Lower lobe of right lung (tissue), 2 donors: Measurements from ENCODE around the gene CNTNAP4. TPM values are rescaled to one million over a fixed set of nuclear protein-coding genes. Genes with fewer than 3 reads are reported as not detected.

Experiments used
- ATAC-seq, 2 donors: fragments of 200-7000 bp; cut with Tn5 transposase; one replicate each; pipeline ENCODE4 v1.9.1; 2020 to 2022; ENCODE audit warnings: mild to moderate bottlenecking in 2 of 2, moderate library complexity in 2 of 2
- DNase-seq: peaks from one replicate; pipeline ENCODE4 v3.0.0-alpha.2; 2020
- H3K27ac ChIP-seq: fragments of 200-600 bp; one replicate; pipeline ENCODE4 v1.8.0; 2022
- H3K27me3 ChIP-seq: fragments of 200-600 bp; one replicate; pipeline ENCODE4 v1.8.0; 2022; ENCODE audit warnings: low read depth
- H3K36me3 ChIP-seq: fragments of 200-600 bp; one replicate; pipeline ENCODE4 v1.8.0; 2022; ENCODE audit warnings: mild to moderate bottlenecking
- H3K4me1 ChIP-seq: fragments of 200-600 bp; one replicate; pipeline ENCODE4 v1.8.0; 2022
- H3K4me3 ChIP-seq: fragments of 200-600 bp; one replicate; pipeline ENCODE4 v1.8.0; 2022; ENCODE audit warnings: mild to moderate bottlenecking
- H3K9me3 ChIP-seq: fragments of 200-600 bp; one replicate; pipeline ENCODE4 v1.8.0; 2022
- intact Hi-C: fragments of 100-400 bp; cut with DNase I; formaldehyde crosslinking; loops from one replicate; pipeline ENCODE4 v1.11.0; 2022
- total RNA-seq: library from RNA; stranded (reverse); fragmentation: NEBNext Ultra II Directional; extraction: Animal tissue kit (Norgen Biotek cat#: 25700); gene quantifications from one replicate; pipeline ENCODE4 v1.2.1, GENCODE V29; 2021
- TF ChIP-seq, protein P1 (sequence below): fragments of 200-600 bp; IDR thresholded peaks from one replicate; pipeline ENCODE4 v1.8.0; 2022; ENCODE audit warnings: antibody characterized with exemption, mild to moderate bottlenecking
- donor health status: DM: no; HTN: yes; CAD: no; lungs with severe emphysema.

CNTNAP4 gene
- total RNA-seq, 1 donor from 2014 or later, result not detected

DNA sequence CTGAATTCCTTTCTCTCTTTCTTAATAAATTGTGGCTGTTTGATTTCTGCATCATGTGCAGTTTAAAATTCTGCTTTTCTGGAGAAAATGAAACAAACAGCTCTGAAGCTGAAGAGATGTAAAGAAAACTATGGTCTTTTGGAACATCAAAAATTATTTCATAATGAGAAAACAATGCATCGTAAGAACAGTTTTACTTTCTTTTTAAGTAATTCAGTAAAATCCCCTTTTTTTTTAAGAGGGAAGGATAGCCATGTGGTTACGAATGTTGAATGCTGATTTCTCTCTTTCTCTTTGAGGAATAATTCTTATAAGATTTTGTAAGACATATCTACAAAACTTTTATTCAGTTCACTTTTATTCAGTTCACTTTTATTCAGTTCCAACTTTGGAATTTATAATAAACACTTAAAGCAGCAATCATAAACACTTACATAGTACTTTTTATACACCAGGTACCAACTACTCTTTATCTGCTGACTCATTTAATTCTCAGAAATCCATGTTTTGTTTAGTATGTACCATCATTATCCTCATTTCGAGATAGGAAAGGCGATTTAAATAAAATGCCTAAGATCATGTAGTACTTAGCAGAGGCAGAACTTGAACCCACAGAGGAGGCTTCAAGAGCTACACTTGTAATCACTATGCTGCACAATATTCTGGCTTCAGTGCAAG lies 26.6 kb downstream of the CNTNAP4 start:
- Histone ChIP-seq H3K9me3 (no peaks in the 10 kb centered on the region), H3K4me1 (no peaks in the 10 kb centered on the region), H3K27me3 (no peaks in the 10 kb centered on the region), H3K27ac (no peak overlapping the region), H3K36me3 (no peaks in the 10 kb centered on the region), H3K4me3 (no peak overlapping the region)
- intact Hi-C loops, result no loop called here
- DNase-seq, result no peak
- ATAC-seq, result no peak
- TF ChIP-seq, protein P1, sequence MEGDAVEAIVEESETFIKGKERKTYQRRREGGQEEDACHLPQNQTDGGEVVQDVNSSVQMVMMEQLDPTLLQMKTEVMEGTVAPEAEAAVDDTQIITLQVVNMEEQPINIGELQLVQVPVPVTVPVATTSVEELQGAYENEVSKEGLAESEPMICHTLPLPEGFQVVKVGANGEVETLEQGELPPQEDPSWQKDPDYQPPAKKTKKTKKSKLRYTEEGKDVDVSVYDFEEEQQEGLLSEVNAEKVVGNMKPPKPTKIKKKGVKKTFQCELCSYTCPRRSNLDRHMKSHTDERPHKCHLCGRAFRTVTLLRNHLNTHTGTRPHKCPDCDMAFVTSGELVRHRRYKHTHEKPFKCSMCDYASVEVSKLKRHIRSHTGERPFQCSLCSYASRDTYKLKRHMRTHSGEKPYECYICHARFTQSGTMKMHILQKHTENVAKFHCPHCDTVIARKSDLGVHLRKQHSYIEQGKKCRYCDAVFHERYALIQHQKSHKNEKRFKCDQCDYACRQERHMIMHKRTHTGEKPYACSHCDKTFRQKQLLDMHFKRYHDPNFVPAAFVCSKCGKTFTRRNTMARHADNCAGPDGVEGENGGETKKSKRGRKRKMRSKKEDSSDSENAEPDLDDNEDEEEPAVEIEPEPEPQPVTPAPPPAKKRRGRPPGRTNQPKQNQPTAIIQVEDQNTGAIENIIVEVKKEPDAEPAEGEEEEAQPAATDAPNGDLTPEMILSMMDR, result no peak

DNA sequence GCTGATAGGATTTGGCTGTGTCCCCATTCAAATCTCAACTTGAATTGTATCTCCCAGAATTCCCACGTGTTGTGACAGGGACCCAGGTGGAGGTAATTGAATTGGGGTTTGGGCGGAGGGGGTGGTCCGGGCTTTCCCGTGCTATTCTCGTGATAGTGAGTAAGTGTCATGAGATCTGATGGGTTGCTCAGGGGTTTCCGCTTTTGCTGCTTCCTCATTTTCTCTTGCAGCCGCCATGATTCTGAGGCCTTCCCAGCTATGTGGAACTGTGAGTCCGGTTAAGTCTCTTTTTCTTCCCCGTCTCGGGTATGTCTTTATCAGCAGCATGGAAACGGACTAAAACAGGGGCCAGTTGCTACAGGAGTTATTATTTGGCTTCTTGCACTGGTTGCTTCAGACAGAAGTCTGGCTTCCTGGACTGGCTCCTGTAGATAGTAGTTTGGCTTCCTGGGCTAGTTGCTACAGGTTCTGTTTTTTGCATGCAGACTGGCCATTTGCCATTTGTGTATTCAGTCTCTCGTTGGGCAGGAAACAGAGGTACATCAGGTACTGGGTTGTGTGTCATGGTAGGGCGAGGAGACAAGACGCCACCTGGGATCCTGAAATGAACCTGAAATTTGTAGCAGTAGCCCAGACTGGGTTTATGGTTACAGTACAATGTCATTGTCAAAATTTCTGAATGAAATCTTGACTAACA lies 32.6 kb downstream of the CNTNAP4 start:
- DNase-seq (no peak), ATAC-seq (no peak)
- Histone ChIP-seq H3K27ac (no peak overlapping the region), H3K9me3 (no peaks in the 10 kb centered on the region), H3K4me1 (no peaks in the 10 kb centered on the region), H3K27me3 (no peaks in the 10 kb centered on the region), H3K4me3 (no peak overlapping the region), H3K36me3 (no peaks in the 10 kb centered on the region)
- intact Hi-C loops, result no loop called here
- TF ChIP-seq, protein P1, result no peak

DNA sequence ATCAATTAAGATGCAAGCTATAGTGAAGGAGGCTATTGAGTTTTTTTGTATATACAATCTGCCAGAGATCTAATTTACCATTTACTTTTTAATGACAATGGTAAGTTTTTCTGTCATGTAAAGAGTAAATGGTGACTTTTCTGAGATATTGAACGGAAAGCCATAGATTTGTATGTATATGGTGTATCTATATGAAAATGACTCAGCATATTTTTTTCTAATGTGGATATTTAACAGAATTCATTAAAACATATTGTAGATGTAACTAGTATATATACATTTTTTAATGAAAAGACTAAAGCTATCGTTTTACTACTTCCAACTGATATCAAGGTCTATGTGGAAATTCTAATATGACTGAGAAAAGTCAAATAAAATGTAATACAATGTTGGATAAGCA lies 34.1 kb downstream of the CNTNAP4 start:
- Histone ChIP-seq H3K4me3 (no peak overlapping the region), H3K4me1 (no peaks in the 10 kb centered on the region), H3K9me3 (no peaks in the 10 kb centered on the region), H3K36me3 (no peaks in the 10 kb centered on the region), H3K27ac (no peak overlapping the region), H3K27me3 (no peaks in the 10 kb centered on the region)
- no peak for DNase-seq
- no peak for ATAC-seq
- TF ChIP-seq, protein P1, result no peak
- intact Hi-C loops, result no loop called here

DNA sequence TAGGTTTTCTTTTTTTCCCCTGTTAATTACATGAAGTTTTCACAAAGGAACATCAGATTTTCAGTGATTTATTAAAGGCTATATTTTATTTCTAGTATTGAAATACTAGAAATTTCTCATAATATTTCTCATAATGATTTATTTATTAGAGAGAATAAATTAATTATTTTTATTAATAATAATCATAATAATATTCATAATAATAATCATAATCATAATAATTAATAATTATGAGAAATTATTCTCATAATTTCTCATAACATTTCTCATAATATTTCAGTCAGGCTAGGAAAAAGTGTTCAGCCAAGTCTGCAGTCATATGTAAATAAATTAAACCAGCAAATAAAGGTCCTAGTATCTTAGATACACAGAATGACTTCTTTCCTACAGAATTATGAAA lies 41.4 kb downstream of the CNTNAP4 start:
- TF ChIP-seq, protein P1, result no peak
- Histone ChIP-seq H3K27ac (no peak overlapping the region), H3K4me3 (no peak overlapping the region), H3K27me3 (no peaks in the 10 kb centered on the region), H3K36me3 (no peaks in the 10 kb centered on the region), H3K4me1 (no peaks in the 10 kb centered on the region), H3K9me3 (no peaks in the 10 kb centered on the region)
- DNase-seq (no peak), ATAC-seq (no peak)
- intact Hi-C loops, result no loop called here

DNA sequence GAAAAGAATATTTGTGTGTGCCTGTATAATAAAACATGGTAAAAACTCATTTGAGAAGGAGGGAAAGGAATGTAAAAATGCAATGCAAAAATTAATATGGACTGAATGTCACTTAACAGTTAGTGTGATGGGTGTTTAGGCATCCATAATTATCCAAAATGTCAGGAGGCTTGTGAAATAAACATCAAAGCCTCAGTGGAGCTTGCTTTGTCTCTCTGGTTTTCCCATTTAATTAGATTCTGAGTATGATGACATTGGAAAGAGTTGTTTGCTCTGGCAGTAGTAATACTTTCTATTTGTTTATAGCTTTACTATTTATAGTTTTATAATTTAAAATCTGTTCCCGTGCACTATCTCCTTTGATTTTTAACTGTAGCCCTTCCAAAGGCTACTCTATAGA lies 51.9 kb downstream of the CNTNAP4 start:
- H3K9me3 ChIP-seq, result no peaks in the 10 kb centered on the region
- H3K36me3 ChIP-seq, result no peaks in the 10 kb centered on the region
- ATAC-seq, result no peak
- no peak overlapping the region for H3K27ac ChIP-seq
- no peak overlapping the region for H3K4me3 ChIP-seq
- no peak for DNase-seq
- TF ChIP-seq, protein P1, result no peak
- no peaks in the 10 kb centered on the region for H3K4me1 ChIP-seq
- H3K27me3 ChIP-seq, result no peaks in the 10 kb centered on the region
- intact Hi-C loops, result no loop called here
